Lung (tissue), 12 donors: ENCODE results near the gene FXYD7. TPM values are rescaled to one million over a fixed set of nuclear protein-coding genes. Genes with fewer than 3 reads are reported as not detected.

Source experiments
- ATAC-seq: fragments of 200-7000 bp; cut with Tn5 transposase; one replicate; pipeline ENCODE4 v1.9.1; 2020; ENCODE audit warnings: moderate number of reproducible peaks; ENCODE audit not compliant: insufficient read depth, low FRiP score
- DNase-seq, 3 donors: peaks; one replicate each; pipeline ENCODE4 v3.0.0-alpha.2; 2013 to 2017
- H3K27ac ChIP-seq, 2 donors: one replicate each; pipeline ENCODE4 v1.5.1; 2013; ENCODE audit warnings: mild to moderate bottlenecking in 2 of 2, moderate library complexity in 2 of 2, control low read depth in 1 of 2, inconsistent platforms in 1 of 2, low read depth in 1 of 2, low read length in 1 of 2
- H3K27me3 ChIP-seq, 3 donors: one replicate each; pipeline ENCODE4 v1.5.1; 2013; ENCODE audit warnings: low read length in 2 of 3; ENCODE audit not compliant: control insufficient read depth in 3 of 3, insufficient read depth in 3 of 3
- H3K36me3 ChIP-seq, 4 donors: one replicate each; pipeline ENCODE4 v1.5.1; 2013; ENCODE audit warnings: low read length in 4 of 4, mild to moderate bottlenecking in 1 of 4, moderate library complexity in 1 of 4; ENCODE audit not compliant: control insufficient read depth in 4 of 4, insufficient read depth in 4 of 4
- H3K4me1 ChIP-seq, 5 donors: one replicate each; pipeline ENCODE4 v1.5.1; 2013; ENCODE audit warnings: low read length in 5 of 5, mild to moderate bottlenecking in 2 of 5, moderate library complexity in 1 of 5; ENCODE audit not compliant: control insufficient read depth in 5 of 5, insufficient read depth in 5 of 5
- H3K4me3 ChIP-seq: one replicate; pipeline ENCODE4 v1.5.1; 2013; ENCODE audit warnings: mild to moderate bottlenecking, control low read depth, moderate library complexity
- H3K9ac ChIP-seq, 2 donors: one replicate each; pipeline ENCODE4 v1.5.1; 2013; ENCODE audit warnings: low read length in 2 of 2, control low read depth in 1 of 2; ENCODE audit not compliant: insufficient read depth in 1 of 2
- H3K9me3 ChIP-seq, 4 donors: one replicate each; pipeline ENCODE4 v1.5.1; 2013; ENCODE audit warnings: low read length in 3 of 4, mild to moderate bottlenecking in 1 of 4, moderate library complexity in 1 of 4; ENCODE audit not compliant: control insufficient read depth in 4 of 4, insufficient read depth in 3 of 4
- WGBS, 2 donors: extraction: QIAGEN DNeasy Blood & Tissue Kit; methylation state at CpG; one replicate each; pipeline ENCODE4 v1.1.7; 2013; 5-methylcytosine and 5-hydroxymethylcytosine counted together
- polyA plus RNA-seq, 2 donors: library from polyadenylated mRNA; stranded (reverse); fragments of 200-250 nt; gene quantifications; one replicate each; pipeline ENCODE4 v1.2.1, GENCODE V29; 2013
- total RNA-seq, 2 donors: library from RNA; depleted of rRNA in 1 of 2; stranded (reverse); fragments of >200 nt in 1 of 2; gene quantifications; one replicate each; pipeline ENCODE4 v1.2.1, GENCODE V29; 2014 to 2021
- TF ChIP-seq, protein P1 (sequence below): IDR thresholded peaks from 2 replicates; pipeline ENCODE4 v1.5.1; 2012; ENCODE audit warnings: mild to moderate bottlenecking; ENCODE audit errors: control extremely low read depth, extremely low read depth
- donor health status: control.
- donor health status: control.
- donor health status: Bipolar disorder and iron deficiency.
- donor health status: healthy.
- donor health status: DM: yes; HTN: yes; CAD: no.

FXYD7 gene
- total and polyA plus RNA-seq, 4 donors: 0.31 to 0.39 TPM; not detected in 2

DNA sequence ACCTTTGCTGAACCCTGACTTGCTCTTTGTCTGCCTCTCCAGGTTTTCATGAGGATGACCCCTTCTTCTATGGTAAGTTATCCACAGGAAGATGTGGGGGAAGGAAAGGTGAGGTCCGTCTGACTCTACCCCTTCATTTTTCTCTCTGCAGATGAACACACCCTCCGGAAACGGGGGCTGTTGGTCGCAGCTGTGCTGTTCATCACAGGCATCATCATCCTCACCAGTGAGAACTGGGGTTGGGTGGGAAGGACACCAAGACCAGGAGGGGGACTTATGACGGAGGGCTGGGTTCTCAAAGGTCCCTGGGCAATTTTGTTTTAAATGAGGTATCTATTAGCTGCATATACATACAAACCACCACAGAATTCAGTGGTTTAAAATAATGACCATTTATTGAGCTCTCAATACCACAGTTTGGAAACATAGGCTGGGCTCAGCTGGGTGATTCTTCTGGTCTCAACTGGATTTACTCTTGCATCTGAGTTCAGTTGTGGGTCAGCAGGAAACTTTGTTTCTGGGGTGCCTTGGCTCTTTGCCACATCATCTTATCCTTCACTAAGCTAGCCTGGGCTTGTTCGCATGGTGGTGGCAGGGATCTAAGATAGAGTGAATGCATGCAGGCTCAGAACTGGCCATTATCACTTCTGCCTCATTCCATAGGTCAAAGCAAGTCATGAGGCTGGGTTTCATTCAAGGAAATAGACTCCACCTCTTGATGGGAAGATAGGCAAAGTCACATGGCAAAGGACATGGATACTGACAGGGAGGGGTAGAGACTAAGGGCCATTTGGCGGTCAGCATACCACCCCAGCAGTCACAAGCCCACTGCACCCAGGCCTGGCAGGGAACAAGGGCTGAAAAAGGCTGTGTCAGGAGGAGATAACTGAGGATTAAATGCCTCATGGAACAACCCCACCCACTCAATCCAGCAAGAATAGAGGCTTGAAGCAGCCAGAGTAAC lies 23.3 kb downstream of the FXYD7 start:
- H3K4me1 ChIP-seq: no peaks in the 10 kb centered on the region
- TF ChIP-seq, protein P1, sequence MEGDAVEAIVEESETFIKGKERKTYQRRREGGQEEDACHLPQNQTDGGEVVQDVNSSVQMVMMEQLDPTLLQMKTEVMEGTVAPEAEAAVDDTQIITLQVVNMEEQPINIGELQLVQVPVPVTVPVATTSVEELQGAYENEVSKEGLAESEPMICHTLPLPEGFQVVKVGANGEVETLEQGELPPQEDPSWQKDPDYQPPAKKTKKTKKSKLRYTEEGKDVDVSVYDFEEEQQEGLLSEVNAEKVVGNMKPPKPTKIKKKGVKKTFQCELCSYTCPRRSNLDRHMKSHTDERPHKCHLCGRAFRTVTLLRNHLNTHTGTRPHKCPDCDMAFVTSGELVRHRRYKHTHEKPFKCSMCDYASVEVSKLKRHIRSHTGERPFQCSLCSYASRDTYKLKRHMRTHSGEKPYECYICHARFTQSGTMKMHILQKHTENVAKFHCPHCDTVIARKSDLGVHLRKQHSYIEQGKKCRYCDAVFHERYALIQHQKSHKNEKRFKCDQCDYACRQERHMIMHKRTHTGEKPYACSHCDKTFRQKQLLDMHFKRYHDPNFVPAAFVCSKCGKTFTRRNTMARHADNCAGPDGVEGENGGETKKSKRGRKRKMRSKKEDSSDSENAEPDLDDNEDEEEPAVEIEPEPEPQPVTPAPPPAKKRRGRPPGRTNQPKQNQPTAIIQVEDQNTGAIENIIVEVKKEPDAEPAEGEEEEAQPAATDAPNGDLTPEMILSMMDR: no peak
- peaks cover 0 to 31% (median 12%) of the 10 kb centered on the region in 4 donors for H3K9me3 ChIP-seq
- no peaks in the 10 kb centered on the region for H3K27me3 ChIP-seq
- peaks cover 0 to 48% (median 6%) of the 10 kb centered on the region in 4 donors for H3K36me3 ChIP-seq
- 97 to 98% methylated on average over 7 of the region's 7 CpGs for WGBS, 2 donors
- ATAC-seq (no peak), DNase-seq (no peak)
- H3K4me3 ChIP-seq: no peak overlapping the region
- H3K27ac ChIP-seq: no peak overlapping the region
- no peak overlapping the region for H3K9ac ChIP-seq

DNA sequence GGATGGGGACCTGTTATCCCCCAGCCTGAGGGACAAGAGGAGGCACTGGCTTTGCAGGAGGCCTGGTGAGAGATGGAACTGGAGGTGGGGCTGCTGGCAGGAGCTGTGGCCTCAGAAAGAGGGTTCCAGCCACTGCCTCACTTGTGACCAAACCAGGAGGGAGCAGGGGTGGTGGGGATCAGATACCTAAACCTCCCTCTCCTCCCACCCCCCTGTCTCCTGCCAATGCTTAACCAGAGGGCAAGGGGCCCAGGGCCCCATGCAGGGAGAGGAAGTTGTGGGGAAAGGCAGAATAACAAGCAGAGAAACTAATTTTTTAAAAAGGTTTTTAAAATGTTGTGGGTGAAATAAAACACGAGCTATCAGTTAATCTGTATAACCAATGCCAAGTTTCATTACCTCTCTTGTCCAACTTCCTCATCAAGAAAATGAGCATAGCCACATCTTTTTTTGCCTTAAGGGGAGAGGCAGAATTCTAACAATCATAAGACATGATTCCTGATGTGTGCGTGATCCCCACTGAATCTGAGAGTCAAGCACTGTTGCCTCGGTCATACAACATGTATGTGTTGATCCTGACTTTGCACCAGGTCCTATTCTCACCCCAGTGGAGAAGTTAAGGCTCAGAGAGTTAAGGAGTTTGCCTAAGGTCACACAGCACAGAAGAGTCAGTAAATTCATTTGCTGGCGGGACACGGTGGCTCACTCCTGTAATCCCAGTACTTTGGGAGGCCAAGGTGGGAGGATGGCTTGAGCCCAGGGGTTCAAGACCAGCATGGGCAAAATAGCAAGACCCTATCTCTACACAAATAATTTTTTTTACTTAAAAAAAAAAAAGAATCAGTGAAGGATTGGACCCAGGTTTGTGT lies 24.4 kb downstream of the FXYD7 start:
- DNase-seq: no peak
- H3K9ac ChIP-seq: no peak overlapping the region
- no peak overlapping the region for H3K27ac ChIP-seq
- H3K36me3 ChIP-seq: peaks cover 0 to 38% (median 6%) of the 10 kb centered on the region in 4 donors
- H3K4me1 ChIP-seq: no peaks in the 10 kb centered on the region
- no peak overlapping the region for H3K4me3 ChIP-seq
- ATAC-seq: no peak
- no peaks in the 10 kb centered on the region for H3K27me3 ChIP-seq
- WGBS, 2 donors: 58 to 72% methylated on average over 5 of the region's 5 CpGs
- TF ChIP-seq, protein P1: no peak
- H3K9me3 ChIP-seq: peaks cover 0 to 24% (median 12%) of the 10 kb centered on the region in 4 donors

DNA sequence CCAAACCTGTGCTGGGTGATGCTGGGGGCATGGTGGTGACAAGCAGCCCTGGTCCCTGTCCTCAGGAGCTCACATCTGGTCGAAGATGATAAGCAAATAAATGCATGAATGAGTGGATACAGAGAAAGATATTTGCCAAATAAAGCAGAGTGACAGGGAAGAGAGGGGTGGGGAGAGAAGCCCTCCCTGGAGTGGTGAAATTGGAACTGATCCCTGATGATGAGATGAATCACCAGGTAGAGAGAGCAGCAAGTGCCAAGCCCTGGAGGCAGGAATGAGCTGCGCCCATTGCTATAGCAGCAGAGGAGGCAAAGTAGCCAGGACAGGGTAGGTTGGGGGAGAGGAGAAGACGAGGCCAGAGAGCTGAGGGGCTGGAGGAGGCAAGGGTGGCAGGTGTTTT lies 25.1 kb downstream of the FXYD7 start:
- H3K9ac ChIP-seq: no peak overlapping the region
- no peak overlapping the region for H3K27ac ChIP-seq
- H3K4me1 ChIP-seq: no peaks in the 10 kb centered on the region
- 76 to 78% methylated on average over 3 of the region's 3 CpGs for WGBS, 2 donors
- DNase-seq (no peak), ATAC-seq (no peak)
- H3K4me3 ChIP-seq: no peak overlapping the region
- TF ChIP-seq, protein P1: no peak
- H3K9me3 ChIP-seq: peaks cover 0 to 19% (median 11%) of the 10 kb centered on the region in 4 donors
- no peaks in the 10 kb centered on the region for H3K27me3 ChIP-seq
- peaks cover 0 to 32% (median 6%) of the 10 kb centered on the region in 4 donors for H3K36me3 ChIP-seq
